A549 (cell line): ENCODE results near the gene FOLR1.
"Not testable (repeated sequence)": the region's sequence is repeated elsewhere in the genome, so short reads cannot be mapped to it uniquely, and the experiment has no call there.

Experiments
- CHD2 ChIP-seq: fragments of 150-350 bp; IDR thresholded peaks from 2 replicates; pipeline ENCODE4 v1.6.1; 2014; ENCODE audit warnings: low read length; ENCODE audit not compliant: partially characterized antibody
- JUNB ChIP-seq: fragments of >200 bp; sonication (Bioruptor Twin); formaldehyde crosslinking; IDR thresholded peaks from 2 replicates; pipeline ENCODE4 v1.6.1; 2016
- MAFK ChIP-seq: fragments of 450-650 bp; IDR thresholded peaks from 2 replicates; pipeline ENCODE4 v1.6.1; 2014; ENCODE audit not compliant: partially characterized antibody
- POLR2A ChIP-seq: IDR thresholded peaks from 2 replicates; pipeline ENCODE4 v1.6.1; 2012; ENCODE audit warnings: mild to moderate bottlenecking, low read length
- RAD21 ChIP-seq, 2 experiments: fragments of >200 bp in 1 of 2; sonication (Bioruptor Twin) in 1 of 2; formaldehyde crosslinking in 1 of 2; IDR thresholded peaks in 1 of 2; conservative IDR thresholded peaks in 1 of 2; 2 replicates in 1 of 2; 3 replicates in 1 of 2; pipeline ENCODE4 v1.6.1; 2012 to 2018; ENCODE audit warnings: inconsistent platforms in 1 of 2
- RNF2 ChIP-seq: fragments of 200-600 bp; sonication (generic); IDR thresholded peaks from 2 replicates; pipeline ENCODE4 v1.6.1; 2016; ENCODE audit warnings: low read depth, mild to moderate bottlenecking, antibody characterized with exemption, moderate library complexity, borderline replicate concordance
- TF ChIP-seq, protein P1 (sequence below): fragments of >200 bp; sonication (Bioruptor Twin); formaldehyde crosslinking; IDR thresholded peaks from 3 replicates; pipeline ENCODE4 v1.5.1; 2016
- TF ChIP-seq, protein P2 (sequence below): IDR thresholded peaks from 2 replicates; pipeline ENCODE4 v1.6.1; 2012

DNA sequence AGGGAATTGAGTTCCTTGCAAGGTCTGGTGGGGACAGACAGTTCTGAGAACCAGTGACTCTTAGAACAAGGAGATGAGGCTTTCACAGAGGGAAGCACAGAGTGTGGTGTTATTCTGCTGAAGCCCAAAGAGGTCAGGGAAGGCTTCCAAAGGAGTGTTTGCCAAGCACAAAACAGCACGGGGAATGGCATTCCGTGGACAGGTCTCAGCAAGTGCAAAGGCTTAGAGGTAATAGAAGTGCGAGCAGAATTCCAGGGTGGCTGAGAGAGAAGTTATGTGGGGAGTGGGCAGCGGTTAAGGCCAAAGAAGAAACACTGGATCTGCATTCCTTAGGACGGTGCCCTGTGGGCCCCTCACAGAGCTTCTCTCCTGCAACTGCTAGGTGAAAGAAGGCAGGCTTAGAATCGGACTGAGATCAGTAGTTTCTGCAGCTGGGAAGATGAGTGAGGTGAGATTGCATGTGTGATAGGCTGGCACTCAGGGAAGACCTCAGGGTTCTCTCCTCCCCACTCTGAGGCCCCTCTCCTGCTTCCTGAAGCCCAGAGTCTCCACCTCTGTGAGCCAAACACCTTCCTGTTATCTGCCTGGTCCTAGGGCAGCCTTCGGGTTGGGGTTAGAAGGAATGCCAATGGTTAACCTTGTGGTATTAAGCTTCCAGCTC, 10.9 kb upstream of the FOLR1 start:
- TF ChIP-seq, protein P1, sequence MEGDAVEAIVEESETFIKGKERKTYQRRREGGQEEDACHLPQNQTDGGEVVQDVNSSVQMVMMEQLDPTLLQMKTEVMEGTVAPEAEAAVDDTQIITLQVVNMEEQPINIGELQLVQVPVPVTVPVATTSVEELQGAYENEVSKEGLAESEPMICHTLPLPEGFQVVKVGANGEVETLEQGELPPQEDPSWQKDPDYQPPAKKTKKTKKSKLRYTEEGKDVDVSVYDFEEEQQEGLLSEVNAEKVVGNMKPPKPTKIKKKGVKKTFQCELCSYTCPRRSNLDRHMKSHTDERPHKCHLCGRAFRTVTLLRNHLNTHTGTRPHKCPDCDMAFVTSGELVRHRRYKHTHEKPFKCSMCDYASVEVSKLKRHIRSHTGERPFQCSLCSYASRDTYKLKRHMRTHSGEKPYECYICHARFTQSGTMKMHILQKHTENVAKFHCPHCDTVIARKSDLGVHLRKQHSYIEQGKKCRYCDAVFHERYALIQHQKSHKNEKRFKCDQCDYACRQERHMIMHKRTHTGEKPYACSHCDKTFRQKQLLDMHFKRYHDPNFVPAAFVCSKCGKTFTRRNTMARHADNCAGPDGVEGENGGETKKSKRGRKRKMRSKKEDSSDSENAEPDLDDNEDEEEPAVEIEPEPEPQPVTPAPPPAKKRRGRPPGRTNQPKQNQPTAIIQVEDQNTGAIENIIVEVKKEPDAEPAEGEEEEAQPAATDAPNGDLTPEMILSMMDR = not testable (repeated sequence)
- TF ChIP-seq JUNB; POLR2A; CHD2; MAFK; RAD21 (conservative IDR thresholded peaks at IDR 0.05 in 1 of 2, IDR thresholded peaks at IDR 0.05 in 1 of 2); RNF2: not testable (repeated sequence)
- TF ChIP-seq, protein P2, sequence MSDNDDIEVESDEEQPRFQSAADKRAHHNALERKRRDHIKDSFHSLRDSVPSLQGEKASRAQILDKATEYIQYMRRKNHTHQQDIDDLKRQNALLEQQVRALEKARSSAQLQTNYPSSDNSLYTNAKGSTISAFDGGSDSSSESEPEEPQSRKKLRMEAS = not testable (repeated sequence)
